Fibroblast of villous mesenchyme (primary cell): ENCODE results near the gene TAX1BP3. TPM values are rescaled to one million over a fixed set of nuclear protein-coding genes. Genes with fewer than 3 reads are reported as not detected.

Experiments
- DNase-seq: peaks from one replicate; pipeline ENCODE4 v3.0.0-alpha.2; 2010; ENCODE audit warnings: low read depth
- H3K4me3 ChIP-seq: 2 replicates; pipeline ENCODE4 v1.5.1; 2011; ENCODE audit warnings: low read depth, mild to moderate bottlenecking, low read length
- total RNA-seq: library from RNA; depleted of rRNA; stranded (reverse); fragments of >200 nt; gene quantifications from 2 replicates; pipeline ENCODE4 v1.2.3, GENCODE V29; 2012
- TF ChIP-seq, protein P1 (sequence below): IDR thresholded peaks from 2 replicates; pipeline ENCODE4 v1.5.1; 2012; ENCODE audit warnings: low read depth, mild to moderate bottlenecking, low read length; ENCODE audit not compliant: insufficient read depth

Gene TAX1BP3
- total RNA-seq, 1 donor: 228 TPM

- TF ChIP-seq, protein P1, sequence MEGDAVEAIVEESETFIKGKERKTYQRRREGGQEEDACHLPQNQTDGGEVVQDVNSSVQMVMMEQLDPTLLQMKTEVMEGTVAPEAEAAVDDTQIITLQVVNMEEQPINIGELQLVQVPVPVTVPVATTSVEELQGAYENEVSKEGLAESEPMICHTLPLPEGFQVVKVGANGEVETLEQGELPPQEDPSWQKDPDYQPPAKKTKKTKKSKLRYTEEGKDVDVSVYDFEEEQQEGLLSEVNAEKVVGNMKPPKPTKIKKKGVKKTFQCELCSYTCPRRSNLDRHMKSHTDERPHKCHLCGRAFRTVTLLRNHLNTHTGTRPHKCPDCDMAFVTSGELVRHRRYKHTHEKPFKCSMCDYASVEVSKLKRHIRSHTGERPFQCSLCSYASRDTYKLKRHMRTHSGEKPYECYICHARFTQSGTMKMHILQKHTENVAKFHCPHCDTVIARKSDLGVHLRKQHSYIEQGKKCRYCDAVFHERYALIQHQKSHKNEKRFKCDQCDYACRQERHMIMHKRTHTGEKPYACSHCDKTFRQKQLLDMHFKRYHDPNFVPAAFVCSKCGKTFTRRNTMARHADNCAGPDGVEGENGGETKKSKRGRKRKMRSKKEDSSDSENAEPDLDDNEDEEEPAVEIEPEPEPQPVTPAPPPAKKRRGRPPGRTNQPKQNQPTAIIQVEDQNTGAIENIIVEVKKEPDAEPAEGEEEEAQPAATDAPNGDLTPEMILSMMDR: no peak
- H3K4me3 ChIP-seq: no peak overlapping the region
- peak; percentile 44 for DNase-seq
These were observed 28.3 kb downstream of the TAX1BP3 start for GRCh38 chr17:3639981-3640596.

DNA sequence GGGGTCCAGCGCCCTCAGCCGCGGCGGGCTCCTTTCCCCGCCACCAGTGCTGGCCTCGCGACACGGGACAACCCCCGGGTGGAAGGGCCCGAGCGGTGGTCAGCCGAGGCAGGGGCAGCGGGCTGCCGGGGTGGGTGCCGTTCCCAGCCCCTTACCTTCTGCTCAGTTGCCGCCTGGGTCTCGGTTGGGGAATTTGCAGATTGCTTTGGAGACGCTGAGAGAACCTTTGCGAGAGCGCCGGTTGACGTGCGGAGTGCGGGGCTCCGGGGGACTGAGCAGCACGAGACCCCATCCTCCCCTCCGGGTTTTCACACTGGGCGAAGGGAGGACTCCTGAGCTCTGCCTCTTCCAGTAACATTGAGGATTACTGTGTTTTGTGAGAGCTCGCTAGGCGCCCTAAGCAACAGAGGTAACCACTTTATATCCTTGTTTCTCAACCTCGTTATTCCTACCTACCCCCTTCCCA, 31.4 kb downstream of the TAX1BP3 start:
- TF ChIP-seq, protein P1: no peak
- no peak for DNase-seq
- H3K4me3 ChIP-seq: peak overlapping the region; percentile 93

- TF ChIP-seq, protein P1: no peak
- DNase-seq: peak; percentile 97
- H3K4me3 ChIP-seq: peak within 1 kb of the TSS; percentile 93
These were observed 32.0 kb downstream of the TAX1BP3 start, which contains the start of the genes CTNS and SHPK for GRCh38 chr17:3636154-3636907. Gene CTNS (plus strand): TSS chr17:3636760. CDS start chr17:3640207, 3,447 bp downstream. Gene SHPK (minus strand): TSS chr17:3636250. CDS start chr17:3636219, 31 bp downstream.

- DNase-seq: no peak
- TF ChIP-seq, protein P1: no peak
- peak overlapping the region; percentile 93 for H3K4me3 ChIP-seq
These were observed 32.8 kb downstream of the TAX1BP3 start for GRCh38 chr17:3635474-3636153.

DNA sequence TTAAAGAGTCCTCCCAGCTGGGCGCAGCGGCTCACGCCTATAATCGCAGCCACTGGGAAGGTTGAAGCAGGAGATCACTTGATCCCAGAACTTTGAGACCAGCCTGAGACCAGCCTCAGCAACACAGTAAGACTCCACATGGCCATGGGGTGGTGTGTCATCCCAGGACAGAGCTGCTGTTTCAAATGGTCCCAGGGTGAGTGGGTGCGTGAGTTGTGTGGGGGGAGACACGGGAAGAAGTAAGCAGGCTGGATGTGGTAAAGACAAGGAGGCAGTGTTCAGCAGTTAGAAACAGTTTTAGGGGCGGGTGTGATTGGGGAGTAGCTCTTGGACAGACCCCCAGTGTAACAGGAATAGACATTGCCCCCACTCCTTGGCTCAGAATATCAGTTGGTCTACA, 36.1 kb downstream of the TAX1BP3 start:
- DNase-seq: no peak
- TF ChIP-seq, protein P1: no peak
- H3K4me3 ChIP-seq: no peak overlapping the region

- no peak for DNase-seq
- no peak overlapping the region for H3K4me3 ChIP-seq
- TF ChIP-seq, protein P1: no peak
These were observed 37.6 kb downstream of the TAX1BP3 start for GRCh38 chr17:3630781-3631180.
